CD4-positive, alpha-beta T cell treated with Interleukin-1 beta for 1 hour (primary cell): ENCODE measurements around the gene FSTL4.

Experiments
- DNase-seq, 2 donors: peaks; one replicate each; pipeline ENCODE4 v3.0.0-alpha.2; 2020 to 2022

The FSTL4 gene

DNA sequence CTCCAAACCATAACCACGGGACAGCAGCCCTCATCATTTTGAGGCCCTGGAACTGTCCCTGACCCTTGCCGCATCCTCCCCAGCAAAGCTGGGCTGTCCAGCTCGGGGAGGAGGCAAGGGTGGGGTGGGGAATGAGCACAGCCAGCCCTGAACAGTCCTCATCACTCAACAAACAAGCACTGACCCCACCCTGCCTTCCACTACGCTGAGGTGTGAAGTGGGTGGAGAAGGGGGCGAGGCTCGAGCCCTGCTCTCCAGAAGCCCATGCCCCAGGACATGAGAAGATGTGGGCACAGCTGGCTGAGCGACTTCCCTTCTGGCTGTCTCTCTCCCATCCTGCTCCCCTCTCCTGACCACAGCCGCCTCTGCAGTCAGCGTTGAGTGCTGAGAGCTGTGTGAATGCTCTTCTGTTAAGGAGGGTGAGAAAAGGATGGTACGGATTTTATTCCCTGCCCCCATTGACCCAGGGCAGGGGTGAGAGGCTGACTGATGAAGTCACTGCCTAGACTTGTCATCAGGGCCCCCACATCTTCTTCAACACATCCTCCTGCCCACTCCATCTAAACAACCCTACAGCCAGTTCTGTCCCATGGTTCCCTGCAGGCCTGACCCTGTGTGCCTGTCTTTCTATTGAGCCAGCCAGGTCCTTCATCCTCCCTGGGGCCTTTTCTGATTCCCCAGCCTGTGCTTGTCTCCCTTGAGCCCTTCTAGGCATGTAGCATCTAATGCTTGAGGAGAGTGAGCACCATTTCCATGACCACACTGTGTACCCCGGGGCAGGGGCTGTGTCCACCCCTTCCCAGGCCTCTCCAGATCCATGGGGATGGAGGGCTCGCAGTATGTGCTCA lies 276.0 kb downstream of the FSTL4 start:
- DNase-seq, result no peak

- DNase-seq, result no peak
Measured at GRCh38 chr5:133334796-133335639, 277.3 kb downstream of the FSTL4 start.

GRCh38 chr5:133333326-133334150 lies 278.8 kb downstream of the FSTL4 start:
- no peak for DNase-seq

DNA sequence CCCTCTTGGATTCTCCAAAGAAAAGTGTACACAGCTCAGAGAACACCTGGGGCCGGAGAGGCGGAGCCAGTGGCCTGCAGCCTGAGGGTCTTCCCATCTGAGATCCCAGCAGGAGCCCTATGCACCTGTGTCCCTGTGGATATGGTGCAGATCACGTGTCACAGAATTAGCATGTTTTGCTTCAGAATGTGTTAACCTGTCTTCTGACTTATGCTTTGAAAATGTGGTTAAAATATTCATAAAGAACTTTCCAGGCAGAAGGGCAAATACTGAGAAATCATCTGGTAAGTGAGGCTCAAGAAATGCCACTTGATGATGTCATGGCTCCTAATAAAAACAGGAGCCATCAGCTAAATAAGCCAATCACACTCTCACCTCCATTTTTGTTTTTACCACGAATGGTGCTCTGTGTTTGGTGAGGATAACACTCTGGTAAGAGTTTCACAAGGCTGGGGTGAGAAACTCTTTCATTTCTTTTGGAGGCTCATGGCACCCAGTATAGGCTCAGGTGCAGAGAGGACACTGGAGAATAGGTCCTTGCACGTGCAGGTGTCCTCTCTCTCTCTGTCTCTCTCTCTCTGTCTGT lies 279.8 kb downstream of the FSTL4 start:
- no peak for DNase-seq

GRCh38 chr5:133331941-133332340 lies 280.4 kb downstream of the FSTL4 start:
- no peak for DNase-seq

DNA sequence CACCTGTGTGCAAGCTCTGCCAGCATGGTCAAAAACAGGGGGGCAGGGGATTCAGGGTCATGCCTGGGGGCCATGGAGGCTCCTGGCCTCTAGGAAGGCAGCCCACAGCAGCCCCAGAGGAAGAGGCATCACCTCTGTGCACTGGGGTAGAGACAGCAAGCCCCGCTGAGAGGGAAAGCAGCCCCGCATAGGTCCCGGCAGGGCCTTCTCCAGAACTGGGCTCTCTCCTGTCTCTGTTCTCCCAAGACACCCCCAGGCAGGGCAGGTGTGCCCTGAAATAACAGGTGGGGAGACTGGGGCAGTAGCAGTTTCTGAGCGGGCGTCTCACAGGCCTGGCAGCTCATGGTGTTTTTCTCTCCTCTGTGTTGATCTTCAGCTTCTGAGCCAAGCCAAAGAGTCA lies 281.4 kb downstream of the FSTL4 start:
- DNase-seq, result no peak

DNA sequence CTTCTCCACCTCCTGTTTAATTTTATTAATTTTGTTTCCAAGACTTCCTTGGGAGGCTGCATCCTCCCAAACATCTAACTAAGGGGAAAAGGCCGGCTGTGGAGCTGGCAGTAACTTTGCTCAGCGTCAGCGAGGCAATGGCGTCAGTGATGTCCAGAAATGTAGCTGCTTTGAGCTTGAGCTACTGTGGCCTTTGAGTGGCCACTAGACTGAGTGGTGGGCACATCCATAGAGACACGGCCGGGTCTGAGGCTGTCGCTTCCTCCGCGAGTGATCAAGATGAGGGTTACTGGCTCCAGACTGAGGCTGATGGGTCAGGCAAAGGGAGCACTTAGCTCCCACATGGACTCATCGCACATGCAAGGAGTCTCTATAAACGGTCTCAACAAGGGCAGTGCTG lies 283.5 kb downstream of the FSTL4 start:
- no peak for DNase-seq

GRCh38 chr5:133327946-133328401 lies 284.4 kb downstream of the FSTL4 start:
- no peak for DNase-seq

- no peak for DNase-seq
Measured at GRCh38 chr5:133326361-133326760, 286.0 kb downstream of the FSTL4 start.

DNA sequence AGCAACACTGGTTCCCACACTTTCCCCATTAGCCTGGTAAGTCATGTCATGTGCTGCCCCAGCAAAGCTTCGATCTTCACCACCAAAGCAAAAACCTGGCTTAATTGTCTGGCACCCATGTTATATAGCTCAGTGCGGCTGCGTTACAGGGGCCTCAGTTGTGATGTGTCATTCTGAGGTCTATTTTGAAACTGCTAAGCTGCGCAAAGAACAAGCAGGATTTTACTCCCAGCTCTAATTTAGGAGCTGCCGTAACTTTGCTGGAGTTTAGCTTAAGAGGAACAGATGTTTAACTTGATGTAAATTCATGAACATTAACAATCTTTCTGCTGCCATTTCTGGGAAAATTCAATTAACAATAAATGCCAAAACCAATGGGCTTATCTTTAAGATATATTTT lies 286.5 kb downstream of the FSTL4 start:
- DNase-seq, result no peak

- no peak for DNase-seq
Measured at GRCh38 chr5:133324926-133325325, 287.4 kb downstream of the FSTL4 start.

- DNase-seq, result no peak
Measured at GRCh38 chr5:133323494-133324457, 288.6 kb downstream of the FSTL4 start.

DNA sequence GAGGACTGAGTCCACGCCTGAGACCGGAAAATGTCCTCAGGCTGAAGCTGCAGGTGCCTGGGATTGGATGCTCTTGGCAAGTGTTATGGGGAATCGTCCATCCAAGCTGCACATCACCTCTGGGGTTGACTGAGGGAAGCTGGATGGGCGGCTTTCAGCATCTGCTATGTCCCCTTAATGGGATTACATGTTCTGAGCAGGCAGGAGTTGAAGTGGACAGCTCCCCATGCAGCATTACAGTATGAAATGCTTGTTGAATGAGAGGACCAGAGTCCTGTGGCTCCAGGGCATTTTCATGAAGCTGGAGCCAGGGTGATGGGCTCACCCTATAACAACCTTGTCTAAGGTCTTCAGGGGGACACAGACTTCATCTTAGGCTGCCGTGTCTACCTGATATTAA lies 289.6 kb downstream of the FSTL4 start:
- no peak for DNase-seq

DNA sequence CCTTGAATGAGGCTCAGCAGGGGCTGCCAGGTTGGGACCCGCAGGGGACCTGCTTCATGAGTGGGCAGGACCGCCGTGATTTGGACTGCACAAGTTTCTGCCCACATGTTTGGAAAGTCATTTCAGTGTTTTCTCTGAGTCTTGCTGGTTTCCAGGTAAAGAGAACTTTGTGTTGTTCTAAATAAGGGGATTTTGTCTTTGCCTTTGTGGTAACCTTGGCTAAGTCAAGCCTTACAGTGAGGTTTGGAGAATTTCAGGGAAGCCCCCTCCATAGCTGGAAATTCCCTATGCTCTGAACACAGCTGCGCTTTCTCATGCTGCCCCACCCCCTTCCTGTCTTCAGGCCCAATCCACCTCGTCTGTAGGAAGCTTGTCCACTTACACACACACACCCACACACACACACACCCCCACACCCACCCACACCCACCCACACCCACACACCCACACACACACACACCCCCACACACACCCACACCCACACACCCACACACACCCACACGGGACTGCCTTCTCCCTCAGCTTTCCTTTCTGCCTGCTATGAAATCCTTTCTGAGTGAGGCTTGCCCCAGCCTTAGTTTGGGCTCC lies 290.4 kb downstream of the FSTL4 start:
- peak; percentile 7 to 24 for DNase-seq

DNA sequence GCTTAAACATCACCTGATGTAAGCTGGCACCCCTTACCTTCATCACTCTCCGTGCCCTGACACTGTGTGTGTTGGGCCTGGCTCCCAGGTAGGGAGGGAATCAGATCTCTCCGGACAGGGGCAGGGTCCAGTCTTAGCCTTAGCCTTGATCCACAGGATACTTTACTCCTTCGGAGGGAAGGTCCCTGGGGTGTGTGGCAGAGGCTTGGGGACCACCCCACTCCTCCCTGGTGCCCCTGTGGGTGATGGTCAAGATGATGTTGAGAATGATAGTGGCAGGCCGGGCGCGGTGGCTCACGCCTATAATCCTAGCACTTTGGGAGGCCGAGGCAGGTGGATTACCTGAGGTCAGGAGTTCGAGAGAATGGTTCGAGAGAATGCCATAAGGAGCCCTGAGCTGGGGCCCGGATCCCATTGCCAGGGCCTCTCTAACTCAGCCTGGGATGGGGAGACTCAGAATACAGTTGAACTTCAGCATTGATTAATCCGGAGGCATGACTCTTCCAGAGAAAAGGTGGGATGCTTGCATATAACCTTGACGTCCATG lies 291.0 kb downstream of the FSTL4 start:
- no peak for DNase-seq

GRCh38 chr5:133319905-133320520 lies 292.3 kb downstream of the FSTL4 start:
- no peak for DNase-seq

DNA sequence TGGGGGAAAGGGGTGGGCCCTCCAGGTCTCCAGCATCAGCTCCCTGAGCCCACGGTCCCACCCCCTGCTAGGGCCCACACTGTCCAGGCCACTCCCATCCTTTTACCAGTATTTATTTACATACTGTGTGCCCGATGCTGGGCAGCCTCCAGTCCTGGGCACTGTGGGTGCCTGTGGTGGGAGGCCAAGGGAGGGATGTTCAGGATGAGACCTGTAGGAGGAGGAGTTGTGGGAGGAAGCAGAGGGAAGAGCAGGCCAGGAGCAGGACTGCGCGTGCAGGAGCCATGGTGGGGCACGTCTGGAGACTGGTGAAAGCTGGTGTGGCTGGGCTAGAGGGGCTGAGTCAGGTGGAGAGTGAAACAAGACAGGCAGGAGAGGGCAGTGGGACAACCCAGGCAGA lies 293.1 kb downstream of the FSTL4 start:
- DNase-seq, result no peak

DNA sequence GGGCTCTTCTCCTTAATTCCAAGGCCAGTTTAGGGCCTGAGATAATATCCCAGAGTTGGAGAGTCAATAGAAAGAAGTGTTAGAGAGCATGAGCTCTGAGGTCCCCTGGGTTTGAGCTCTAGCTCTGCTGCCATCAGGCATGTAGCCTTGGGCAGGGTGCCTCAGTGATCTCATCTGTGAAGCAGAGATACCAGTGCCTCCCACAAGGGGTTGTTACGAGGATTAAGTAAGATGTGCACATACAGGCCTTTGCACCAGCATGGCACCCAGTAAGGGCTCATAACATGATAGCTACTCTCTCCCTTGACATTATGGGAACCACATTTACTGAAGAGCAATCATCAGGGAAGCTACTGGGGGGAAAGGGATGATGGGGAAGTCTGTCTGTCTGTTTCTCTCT lies 294.8 kb downstream of the FSTL4 start:
- DNase-seq, result no peak

GRCh38 chr5:133316346-133317343 lies 295.7 kb downstream of the FSTL4 start:
- DNase-seq, result no peak
